Hematopoietic multipotent progenitor cell treated with erythropoietin and hydrocortisone succinate and interleukin-3 and kit ligand, for 15 days (in vitro differentiated cells): ENCODE results near the gene RASA4B.
"Not testable (repeated sequence)": the region's sequence is repeated elsewhere in the genome, so short reads cannot be mapped to it uniquely, and the experiment has no call there.

Experiments
- DNase-seq: peaks from one replicate; pipeline ENCODE4 v3.0.0-alpha.2; 2015; ENCODE audit warnings: low spot score

Gene RASA4B

DNA sequence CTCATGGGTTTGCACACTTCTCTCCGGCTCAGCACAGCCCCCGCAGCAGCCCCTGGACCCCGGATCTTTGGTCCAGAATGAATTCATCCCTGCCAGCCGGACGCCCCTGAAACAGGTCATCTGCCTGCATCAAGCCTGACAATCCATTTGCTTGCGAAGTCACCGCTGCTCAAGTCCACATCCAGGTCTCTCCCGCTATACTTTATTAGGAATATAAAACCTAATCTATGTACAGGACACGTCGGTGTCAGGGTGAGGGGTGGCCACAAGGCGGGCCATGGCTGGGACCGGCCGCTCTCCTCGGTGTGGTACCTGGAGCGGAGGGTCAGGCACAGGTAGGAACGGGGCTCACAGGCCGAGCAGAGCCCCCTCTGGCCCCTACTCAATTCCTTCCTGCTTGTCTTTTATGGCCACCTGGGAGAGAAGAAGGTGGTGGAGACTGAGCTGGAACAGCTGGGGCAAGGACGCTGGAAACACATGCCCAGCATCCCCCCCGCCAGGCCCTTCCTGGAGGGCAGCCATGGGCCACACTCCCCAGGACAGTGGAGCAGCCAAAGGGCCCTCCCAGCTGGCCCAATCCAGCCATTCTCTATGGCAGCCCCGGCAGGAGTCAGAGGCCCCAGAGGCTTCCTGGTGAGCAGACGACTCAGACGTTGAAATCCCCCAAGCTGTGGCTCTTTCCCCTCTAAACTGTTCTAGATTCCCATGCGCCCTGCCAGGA lies 44.1 kb downstream of the RASA4B start:
- DNase-seq: no peak

DNA sequence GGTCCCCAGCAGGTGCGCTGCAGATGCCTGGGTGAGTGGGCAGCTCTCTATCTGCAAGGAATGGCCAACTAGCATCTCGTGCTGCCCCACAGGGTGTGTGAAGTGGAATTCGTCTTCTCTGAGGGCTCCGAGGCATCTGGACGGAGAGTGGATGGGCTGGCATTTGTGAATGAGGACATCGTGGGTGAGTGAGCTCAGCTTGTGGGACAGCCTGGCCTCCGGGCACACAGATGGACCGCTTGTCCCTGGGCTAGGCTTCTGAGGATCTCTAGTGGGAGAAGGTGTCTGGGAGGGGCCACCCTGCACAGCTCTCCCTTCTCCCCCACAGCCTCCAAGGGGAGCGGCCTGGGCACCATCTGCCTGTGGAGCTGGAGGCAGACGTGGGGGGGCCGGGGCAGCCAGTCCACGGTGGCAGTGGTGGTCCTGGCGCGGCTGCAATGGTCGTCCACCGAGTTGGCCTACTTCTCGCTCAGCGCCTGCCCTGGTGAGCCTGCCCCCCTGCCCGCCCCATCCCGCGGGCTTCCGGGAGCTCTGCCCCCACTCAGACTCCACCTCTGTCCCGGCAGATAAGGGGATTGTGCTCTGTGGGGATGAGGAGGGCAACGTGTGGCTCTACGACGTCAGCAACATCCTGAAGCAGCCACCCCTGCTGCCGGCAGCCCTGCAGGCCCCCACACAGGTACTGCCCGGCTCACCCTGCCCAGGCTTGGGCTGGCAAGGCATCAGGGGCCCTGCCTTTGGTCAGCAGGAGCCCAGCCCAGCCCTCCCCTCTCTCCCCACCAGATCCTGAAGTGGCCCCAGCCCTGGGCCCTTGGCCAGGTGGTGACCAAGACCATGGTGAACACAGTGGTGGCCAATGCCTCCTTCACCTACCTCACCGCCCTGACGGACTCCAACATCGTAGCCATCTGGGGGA lies 45.2 kb downstream of the RASA4B start:
- no peak for DNase-seq

DNA sequence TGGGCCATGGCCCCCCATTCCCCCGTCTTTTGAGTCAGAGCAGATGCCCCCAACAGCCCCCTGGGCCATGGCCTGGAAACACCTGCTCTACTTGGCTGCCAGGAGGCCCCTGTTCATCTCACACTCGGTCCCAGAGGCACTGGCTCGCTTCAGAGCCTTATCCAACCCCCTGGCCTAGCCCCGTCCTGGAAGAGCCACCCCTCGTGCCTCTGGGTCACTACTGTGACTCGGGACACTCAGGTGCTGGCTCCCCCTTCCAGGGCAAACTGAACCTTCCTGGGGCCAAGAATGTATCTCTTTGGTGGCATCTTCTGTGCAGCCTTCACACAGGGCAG lies 45.8 kb downstream of the RASA4B start:
- no peak for DNase-seq

DNA sequence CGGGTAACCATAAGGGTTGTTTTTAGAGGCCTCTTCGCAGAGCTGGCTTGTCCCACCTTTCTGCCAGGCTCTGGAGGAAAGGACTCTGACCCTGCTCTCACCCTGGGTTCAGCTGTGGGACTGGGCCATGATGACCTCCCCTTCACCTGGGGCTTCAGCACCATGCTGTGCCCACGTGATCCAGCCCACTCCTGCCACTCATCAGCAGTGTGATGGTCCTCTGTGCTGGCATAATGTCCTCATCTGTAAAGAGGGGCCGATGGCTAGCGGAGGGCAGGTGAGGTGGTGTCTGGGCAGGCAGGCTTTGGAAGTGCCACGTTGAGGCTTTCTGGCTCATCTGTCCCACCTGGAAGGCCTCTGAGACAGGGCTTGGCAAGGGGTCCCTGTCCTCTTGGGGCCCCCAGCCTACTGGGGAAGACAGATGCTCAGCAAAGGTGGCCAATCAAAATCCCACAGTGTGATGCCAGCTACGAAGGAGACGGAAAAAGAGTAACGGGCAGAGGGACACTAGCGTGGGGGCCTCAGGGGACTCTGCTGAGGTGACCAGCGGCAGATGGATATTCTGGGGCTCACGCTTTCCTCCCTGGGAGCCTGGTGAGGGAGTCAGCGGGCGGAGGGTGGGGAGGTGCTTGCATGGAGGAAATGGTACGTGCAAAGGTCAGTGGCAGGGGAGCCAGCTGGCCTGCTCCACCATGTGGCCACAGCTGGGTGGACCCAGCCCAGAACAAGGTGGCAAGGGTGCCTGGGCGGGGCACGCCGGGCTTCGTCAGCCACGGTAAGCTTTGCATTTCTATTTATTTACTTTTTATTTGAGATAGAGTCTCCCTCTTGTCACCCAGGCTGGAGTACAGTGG lies 47.4 kb downstream of the RASA4B start:
- no peak for DNase-seq

DNA sequence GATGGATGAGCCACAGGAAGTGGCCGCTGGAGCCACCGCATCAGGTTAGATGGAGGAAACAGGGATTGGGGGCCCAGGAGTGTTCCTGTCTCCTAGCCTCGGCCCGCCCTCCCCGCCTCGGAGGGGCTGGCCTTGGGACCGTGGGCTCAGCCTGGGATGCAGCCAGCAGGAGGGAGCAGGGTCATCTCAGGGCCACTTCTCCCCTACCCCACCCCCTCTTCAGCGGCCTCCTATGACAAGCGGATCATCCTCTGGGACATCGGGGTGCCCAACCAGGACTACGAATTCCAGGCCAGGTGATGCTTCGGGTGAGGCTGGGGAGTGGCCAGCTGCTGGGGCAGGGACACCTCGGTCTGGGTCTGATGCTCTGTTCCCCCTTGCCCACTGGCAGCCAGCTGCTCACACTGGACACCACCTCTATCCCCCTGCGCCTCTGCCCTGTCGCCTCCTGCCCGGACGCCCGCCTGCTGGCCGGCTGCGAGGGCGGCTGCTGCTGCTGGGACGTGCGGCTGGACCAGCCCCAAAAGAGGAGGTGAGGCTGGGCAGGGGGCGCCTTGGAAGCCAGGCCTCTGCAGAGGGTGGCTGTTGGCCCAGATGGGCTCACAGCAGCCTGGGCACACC lies 48.1 kb downstream of the RASA4B start:
- DNase-seq: no peak

DNA sequence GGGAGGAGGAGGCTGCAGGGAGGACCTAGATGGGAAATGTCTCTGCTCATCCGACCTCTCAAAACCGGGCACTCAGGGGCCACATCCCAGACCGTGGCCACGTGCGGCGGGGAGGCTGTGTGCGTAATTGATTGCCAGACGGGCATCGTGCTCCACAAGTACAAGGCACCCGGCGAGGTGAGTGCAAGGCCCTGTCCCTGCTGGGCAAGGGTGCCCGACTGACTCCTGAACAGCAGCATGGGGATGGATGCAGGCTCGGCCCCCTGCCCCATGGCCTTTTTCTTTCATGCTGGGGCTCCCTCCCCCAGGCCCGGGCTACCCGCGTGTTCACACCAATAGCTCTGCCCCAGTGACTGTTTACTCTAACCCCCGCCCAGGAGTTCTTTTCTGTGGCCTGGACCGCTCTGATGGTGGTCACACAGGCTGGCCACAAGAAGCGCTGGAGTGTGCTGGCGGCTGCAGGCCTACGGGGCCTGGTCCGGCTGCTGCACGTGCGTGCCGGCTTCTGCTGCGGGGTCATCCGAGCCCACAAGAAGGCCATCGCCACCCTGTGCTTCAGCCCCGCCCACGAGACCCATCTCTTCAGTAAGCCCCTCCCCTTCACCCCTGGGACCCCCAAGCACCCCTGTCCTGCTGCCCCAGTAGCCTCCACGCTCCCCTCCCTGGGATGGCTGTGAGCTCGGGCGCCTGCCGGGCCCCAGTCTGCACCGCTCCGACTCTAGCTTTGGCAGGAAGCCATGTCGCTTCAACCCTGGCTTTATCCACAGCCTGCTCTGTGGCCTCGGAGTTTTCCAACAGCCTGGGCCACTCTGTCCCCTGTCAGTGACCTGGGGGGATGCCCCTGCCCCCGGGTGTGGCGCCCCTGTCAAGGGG lies 48.9 kb downstream of the RASA4B start:
- DNase-seq: no peak

DNA sequence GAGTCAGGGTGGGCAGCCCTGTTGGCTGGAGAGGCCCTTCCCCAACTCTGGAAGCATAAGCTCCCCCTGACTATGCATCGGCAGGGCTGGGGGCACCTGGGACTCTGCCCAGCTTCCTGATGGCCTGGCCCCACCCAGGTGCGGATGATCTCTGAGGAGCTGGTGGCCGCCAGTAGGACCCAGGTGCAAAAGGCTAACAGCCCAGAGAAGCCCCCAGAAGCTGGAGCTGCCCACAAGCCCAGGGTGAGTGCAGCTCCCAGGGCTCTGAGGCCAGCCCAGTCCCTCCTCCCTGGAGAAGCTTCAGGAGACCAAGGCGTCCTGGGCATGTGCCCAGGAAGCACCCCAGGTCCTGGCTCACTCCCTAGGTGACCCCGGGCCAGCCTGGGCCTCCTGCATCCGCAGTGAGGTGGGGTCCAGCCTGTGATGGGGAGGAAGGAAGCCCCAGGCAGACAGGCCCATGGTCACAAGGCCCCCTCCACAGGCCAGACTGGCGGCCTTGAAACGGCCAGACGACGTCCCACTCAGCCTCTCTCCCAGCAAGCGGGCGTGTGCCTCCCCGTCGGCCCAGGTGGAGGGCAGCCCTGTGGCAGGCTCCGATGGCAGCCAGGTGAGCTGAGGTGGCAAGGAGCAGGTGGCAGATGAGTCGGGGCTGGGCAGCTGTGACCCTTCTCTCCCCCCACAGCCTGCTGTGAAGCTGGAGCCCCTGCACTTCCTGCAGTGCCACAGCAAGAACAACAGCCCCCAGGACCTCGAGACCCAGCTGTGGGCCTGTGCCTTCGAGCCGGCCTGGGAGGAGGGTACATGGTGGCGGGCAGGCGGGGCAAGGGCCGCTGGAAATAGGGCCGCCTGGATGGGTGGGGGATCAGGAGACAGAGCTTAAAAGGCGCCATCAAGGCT lies 49.7 kb downstream of the RASA4B start:
- DNase-seq: no peak

DNA sequence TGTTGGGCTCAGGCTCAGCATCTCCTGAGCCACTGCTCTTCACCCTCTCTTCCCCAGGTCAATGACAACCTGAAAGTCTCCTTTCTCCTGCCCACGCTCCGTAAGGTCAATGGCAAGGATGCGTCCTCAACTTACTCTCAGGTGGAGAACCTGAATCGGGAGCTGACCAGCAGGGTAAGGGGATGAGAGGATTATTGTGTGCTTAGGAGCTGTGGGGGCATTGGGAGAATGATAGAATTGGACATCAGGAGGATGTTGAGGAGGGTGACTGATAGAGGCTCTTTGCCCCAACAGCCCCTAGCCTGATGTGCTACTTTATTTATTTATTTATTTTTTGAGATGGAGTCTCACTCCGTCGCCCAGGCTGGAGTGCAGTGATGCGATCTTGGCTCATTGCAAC lies 51.5 kb downstream of the RASA4B start:
- no peak for DNase-seq

DNA sequence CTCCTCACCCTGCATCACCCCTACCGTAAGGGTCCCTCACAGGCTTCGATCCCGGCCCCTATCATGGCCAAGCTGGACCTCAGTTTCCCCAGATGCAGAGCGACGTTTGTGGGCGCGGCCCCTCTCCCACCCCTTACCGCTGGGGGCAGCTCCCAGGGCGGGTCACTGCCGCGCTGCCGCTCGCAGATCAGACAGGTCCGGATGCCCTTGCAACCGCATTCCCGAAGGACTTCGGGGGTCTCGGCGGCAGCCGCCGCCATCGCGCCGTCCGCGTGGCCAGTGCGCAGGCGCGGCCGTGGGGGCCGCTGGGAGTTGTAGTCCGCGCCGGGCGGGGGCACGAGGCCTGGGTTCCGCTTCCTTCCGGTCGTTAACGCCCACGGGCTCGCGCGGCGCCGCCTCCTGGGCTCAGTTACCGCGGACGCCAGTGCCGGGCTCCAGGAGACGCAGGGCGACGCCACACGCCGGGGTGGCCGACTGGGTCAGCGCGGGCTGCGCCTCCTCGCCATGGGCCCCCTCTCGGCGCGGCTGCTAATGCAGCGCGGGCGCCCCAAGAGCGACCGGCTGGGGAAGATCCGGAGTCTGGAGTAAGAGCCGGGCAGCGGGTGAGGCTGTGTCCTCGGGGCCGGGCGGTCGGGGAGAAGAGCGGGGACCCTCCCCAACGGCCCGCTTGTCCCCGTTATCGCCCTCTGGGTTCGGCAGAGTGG lies 52.8 kb downstream of the RASA4B start, which contains the start of the genes ALKBH4 and LRWD1:
Gene ALKBH4 (minus strand): TSS at position 287 of the 704 bp plus-strand sequence. CDS start 27 bp downstream, at position 260.
Gene LRWD1 (plus strand): TSS at position 408 of the 704 bp plus-strand sequence. CDS start 97 bp downstream, at position 505.
- peak; percentile 95 for DNase-seq

DNA sequence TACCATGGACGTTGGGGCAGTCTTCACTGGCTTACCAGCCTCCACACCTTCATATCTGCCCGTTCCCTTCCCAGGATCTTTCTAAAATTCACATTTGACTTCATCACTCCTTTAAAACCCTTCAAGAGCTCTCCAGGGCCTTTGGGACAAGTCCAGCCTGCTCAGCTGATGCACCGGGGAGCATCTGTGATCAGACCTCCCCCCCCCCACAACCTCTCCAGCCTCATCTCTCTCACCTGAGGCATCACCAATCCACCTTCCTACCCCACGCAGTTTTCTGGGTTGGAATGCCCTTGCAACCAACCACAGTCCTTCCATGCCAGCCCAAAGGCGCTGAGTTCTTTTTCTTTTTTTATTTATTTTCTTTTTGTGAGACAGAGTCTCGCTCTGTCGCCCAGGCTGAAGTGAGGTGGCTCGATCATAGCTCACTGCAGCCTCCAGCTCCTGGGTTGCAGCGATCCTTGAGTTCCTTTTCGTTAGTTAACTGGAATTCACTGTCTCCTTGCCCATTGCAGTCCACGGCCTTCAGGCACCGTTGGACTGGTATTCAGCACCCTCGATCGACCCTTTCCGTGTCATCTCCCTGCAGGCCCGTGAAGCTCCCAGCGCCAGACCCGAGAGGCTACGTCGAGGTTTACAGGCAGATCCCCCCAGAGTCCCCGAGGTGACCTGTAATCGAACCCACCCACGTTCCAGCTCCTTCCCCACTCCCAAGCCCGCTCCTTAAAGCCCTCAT lies 53.6 kb downstream of the RASA4B start:
- peak; percentile 20 for DNase-seq

DNA sequence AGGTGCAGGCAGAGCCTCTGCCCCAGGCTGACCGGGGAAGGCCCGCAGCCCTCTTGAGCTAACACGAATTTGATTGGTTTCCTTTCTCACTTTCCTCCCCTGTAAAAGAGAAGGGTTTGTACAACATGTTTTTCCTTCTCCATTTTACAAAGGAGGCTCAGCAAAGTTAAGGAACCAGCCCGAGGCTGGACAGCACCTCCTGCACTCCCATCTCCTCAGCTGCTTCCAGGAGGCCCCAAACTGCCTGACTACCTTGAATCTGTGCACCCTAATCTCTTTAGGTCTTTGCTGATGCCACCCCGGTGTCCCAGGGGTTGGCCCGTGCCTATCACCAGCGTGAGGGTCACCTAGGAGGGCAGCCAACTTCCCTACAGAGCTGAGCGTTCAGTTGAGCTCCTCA lies 57.1 kb downstream of the RASA4B start:
- no peak for DNase-seq

DNA sequence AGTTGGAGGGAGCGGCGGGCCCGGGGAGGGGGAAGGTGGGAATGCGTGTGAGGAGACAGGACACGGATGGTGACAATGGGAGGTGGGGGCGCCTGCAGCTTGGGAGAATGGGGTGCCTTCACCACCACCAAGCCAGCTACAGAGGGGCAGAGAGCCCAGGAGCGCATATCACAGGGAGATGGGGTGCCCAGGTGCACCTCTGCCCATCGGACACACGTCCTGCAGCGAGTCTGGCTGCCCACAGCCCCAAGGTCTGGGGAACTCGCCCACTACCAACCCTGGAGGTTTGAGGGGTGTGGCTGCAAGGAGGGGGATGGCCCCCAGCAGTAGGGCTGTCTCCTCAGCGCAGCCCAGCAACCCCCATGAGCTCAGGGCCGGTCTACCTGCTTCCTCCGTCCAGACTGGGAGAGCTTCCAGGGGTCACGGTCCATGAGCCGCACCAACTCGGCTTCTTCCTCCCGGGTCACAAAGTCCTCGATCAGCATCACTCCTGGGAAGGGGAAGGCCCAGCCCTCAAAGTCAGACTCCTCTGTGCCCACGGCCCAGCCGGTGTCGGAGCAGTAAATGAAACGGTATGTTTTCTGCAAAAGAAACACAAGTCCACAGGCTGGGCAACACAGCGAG lies 58.2 kb downstream of the RASA4B start:
- no peak for DNase-seq

DNA sequence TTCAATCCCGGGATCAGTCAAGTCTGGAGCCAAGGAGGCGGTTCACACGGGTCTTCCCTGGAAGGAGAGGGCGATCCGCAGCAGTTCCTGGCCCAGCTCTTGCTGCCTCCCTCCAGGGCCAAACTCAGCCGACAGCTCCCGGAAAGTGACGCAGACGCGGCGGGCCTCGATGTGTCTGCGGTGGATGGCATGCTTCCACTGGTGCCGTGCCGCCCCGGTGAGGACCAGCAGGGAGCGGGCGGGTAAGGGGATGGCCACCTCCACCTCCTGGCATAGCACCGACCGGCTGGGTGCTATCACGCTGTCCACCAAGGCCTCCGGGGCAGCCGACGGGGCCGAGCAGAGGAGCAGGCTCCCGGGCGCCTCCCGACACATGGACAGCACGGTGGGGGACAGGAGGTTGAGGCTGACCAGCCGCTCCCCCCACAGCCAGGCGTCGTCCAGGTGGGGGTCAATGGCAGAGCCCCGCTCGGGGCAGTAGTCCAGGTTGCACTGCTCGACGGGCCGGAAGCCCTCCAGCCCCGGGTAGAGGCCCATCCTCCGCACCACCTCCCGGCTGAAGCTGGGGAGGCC lies 60.1 kb downstream of the RASA4B start:
- DNase-seq: no peak

DNA sequence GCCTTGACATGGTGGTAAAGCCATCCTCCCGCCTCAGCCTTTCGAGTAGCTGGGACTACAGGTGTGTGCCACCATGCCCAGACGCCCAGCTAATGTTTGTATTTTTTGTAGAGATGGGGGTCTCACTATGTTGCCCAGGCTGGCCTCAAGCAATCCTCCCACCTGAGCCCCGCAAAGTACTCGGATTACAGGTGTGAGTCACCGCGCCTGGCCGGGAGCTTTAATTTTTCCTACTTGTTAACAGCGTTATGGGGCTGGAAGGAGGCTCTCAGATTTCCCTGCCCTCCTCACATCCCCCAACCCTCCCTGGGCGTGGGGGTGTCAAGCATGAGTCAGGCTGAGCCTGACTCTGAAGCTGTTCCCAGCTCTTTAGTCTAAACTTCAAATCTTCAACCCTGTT lies 61.2 kb downstream of the RASA4B start:
- DNase-seq: no peak

DNA sequence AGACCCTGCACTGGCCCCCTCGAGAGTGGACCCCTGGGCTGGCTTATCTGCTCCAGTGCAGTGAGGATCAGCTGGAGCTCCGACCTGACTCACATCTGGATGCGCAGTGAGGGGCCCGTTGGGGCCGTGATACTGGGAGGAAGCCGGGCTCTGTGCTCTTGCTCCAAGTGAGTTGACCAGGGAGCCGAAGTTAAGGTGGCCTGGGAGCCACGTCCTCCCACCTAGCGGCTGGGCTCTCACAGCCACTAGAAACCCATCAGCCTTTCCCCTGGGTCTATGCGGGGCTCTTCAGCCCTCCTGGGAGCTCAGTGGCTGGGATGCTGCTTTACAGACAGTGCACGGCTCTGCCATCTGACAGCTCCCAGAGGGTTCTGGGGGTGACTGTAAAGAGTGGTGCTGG lies 62.0 kb downstream of the RASA4B start:
- DNase-seq: no peak

DNA sequence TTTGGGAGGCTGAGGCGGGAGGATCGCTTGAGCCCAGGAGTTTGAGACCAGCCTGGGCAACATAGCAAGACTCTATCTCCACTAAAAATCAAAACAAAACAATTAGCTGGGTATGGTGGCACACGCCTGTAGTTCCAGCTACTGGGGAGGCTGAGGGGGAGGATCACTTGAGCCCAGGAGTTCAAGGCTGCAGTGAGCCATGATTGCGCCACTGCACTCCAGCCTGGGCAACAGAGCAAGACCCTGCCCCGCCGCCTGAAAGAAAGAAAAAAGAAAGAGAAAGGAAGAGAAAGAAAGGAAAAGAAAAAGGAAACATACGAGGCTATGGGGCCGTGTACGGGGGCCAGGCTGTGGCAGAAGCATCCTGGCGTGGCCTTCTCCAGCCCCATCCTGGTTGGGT lies 62.6 kb downstream of the RASA4B start:
- DNase-seq: not testable (repeated sequence)

DNA sequence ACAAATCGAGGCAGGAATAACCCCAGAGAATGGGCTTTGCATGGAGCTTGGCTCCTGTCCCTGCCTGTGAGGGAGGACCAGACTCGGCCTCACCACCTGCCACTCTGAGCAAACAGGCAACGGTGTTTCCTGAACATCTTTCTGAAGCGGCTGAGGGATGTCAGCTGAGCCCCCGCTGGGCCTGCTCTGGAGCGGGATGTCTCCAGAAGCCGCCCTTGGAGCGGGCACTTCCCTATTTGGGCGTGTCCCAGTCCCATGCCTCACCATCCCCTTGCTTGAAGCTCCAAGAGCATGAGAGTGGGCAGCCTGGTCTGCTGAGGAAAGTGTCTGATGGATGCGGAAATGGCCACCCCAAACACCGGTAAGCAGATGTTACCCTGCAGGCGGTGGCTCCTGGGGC lies 63.1 kb downstream of the RASA4B start:
- no peak for DNase-seq

DNA sequence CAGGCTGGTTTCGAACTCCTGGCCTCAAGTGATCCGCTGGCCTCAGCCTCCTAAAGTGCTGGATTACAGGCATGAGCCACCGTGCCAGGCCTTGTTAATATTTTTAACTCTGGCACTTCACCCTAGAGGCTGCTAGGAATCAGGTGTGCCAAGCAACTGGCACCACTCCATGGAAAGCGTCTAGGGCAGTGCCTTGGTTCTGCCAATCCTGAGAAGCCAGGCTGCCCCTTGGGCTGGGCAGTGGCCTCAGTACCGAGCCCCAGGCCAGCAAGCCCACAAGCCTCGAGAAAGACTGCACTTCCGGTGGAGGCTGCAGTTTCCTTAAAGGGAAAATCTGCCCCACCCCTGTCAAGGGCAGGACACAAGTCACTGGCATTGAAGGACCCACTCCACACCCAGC lies 64.3 kb downstream of the RASA4B start:
- no peak for DNase-seq
